HCT116 (cell line): ENCODE data around the gene BTBD3. TPM values are rescaled to one million over a fixed set of nuclear protein-coding genes. Genes with fewer than 3 reads are reported as not detected.

Experiments
- ATAC-seq: fragments of 200-7000 bp; cut with Tn5 transposase; 2 replicates; pipeline ENCODE4 v1.9.1; 2020; ENCODE audit warnings: mild to moderate bottlenecking, moderate library complexity
- BruUV-seq: library from RNA; stranded (reverse); fragments of 400-500 nt; replicated peaks from 2 replicates; lab custom pipeline; 2021; lab: Mats Ljungman, UMichigan
- CTCF ChIA-PET: fragments of 300-600 bp; sonication (Branson Sonifier 250); formaldehyde crosslinking; loops from one replicate; lab custom pipeline; 2021; ENCODE audit warnings: antibody characterized with exemption; lab: Charles Lee
- POLR2A ChIA-PET: fragments of 300-600, 350-600 bp; sonication (Branson Sonifier 250); formaldehyde crosslinking; loops from one replicate; lab custom pipeline; 2021; ENCODE audit warnings: antibody characterized with exemption; lab: Charles Lee
- RAD21 ChIA-PET, 2 experiments: fragments of 300-600 bp; sonication (Branson Sonifier 250); formaldehyde crosslinking; loops; one replicate each; lab custom pipeline; 2023; ENCODE audit warnings: low total read pairs in 2 of 2; ENCODE audit not compliant: uncharacterized antibody in 2 of 2, unreplicated experiment in 2 of 2, low non-redundant PET in 1 of 2; lab: Charles Lee
- DNase-seq: peaks from one replicate; pipeline ENCODE4 v3.0.0-alpha.2; 2010; ENCODE audit warnings: low read depth, low spot score
- H2AFZ ChIP-seq: fragments of 200-600 bp; shearing (Covaris generic), sonication (generic); 2 replicates; pipeline ENCODE4 v1.6.1; 2017; ENCODE audit warnings: low read depth, mixed run types, mixed read lengths, antibody characterized with exemption, low read length; ENCODE audit not compliant: poor library complexity, severe bottlenecking
- H3K27ac ChIP-seq: 2 replicates; pipeline ENCODE4 v1.5.1; 2012; ENCODE audit warnings: low read depth, low read length
- H3K27me3 ChIP-seq: fragments of 200-600 bp; sonication (generic); 2 replicates; pipeline ENCODE4 v1.6.1; 2016; ENCODE audit warnings: mixed run types, low read length, mixed read lengths; ENCODE audit not compliant: insufficient read depth
- H3K36me3 ChIP-seq, 2 experiments: fragments of 200-500 bp in 1 of 2; fragments of 200-600 bp in 1 of 2; sonication (Bioruptor generic) in 1 of 2; sonication (generic) in 1 of 2; 2 replicates each; pipeline versions ENCODE4 v1.5.1 to v1.6.1; 2014 to 2016; ENCODE audit warnings: low read length in 2 of 2, inconsistent platforms in 1 of 2, mixed read lengths in 1 of 2, mixed run types in 1 of 2; ENCODE audit not compliant: insufficient read depth in 2 of 2, control insufficient read depth in 1 of 2
- H3K4me1 ChIP-seq, 2 experiments: fragments of 200-600 bp in 1 of 2; sonication (generic) in 1 of 2; 2 replicates each; pipeline versions ENCODE4 v1.5.1 to v1.6.1; 2012 to 2017; ENCODE audit warnings: low read length in 2 of 2, inconsistent platforms in 1 of 2, mild to moderate bottlenecking in 1 of 2, mixed read lengths in 1 of 2, mixed run types in 1 of 2, moderate library complexity in 1 of 2; ENCODE audit not compliant: insufficient read depth in 2 of 2, control insufficient read depth in 1 of 2
- H3K4me2 ChIP-seq: fragments of 200-600 bp; sonication (generic); 2 replicates; pipeline ENCODE4 v1.6.1; 2017; ENCODE audit warnings: mixed run types, low read length, mixed read lengths
- H3K4me3 ChIP-seq, 2 experiments: fragments of 200-600 bp in 1 of 2; sonication (generic) in 1 of 2; replicated peaks in 1 of 2; 2 replicates each; pipeline ENCODE4 v1.5.1; 2011 to 2016; ENCODE audit warnings: low read length in 2 of 2, control low read depth in 1 of 2, low read depth in 1 of 2, mild to moderate bottlenecking in 1 of 2, mixed read lengths in 1 of 2, mixed run types in 1 of 2
- H3K79me2 ChIP-seq: fragments of 200-600 bp; sonication (generic); 2 replicates; pipeline ENCODE4 v1.6.1; 2017; ENCODE audit warnings: mild to moderate bottlenecking, mixed run types, low read length, moderate library complexity, mixed read lengths; ENCODE audit not compliant: insufficient read depth
- H3K9ac ChIP-seq: fragments of 200-600 bp; sonication (generic); 2 replicates; pipeline ENCODE4 v1.6.1; 2016; ENCODE audit warnings: low read length, mixed read lengths
- H3K9me2 ChIP-seq: fragments of 200-600 bp; sonication (generic), shearing (Covaris generic); 2 replicates; pipeline ENCODE4 v1.6.1; 2017; ENCODE audit warnings: mixed run types, mild to moderate bottlenecking, moderate library complexity; ENCODE audit not compliant: insufficient read depth
- H3K9me3 ChIP-seq, 2 experiments: fragments of 200-500 bp in 1 of 2; fragments of 200-600 bp in 1 of 2; sonication (Bioruptor generic) in 1 of 2; sonication (generic) in 1 of 2; 2 replicates each; pipeline ENCODE4 v1.6.1; 2014 to 2017; ENCODE audit warnings: low read length in 2 of 2, mixed read lengths in 2 of 2, inconsistent platforms in 1 of 2, low read depth in 1 of 2, mild to moderate bottlenecking in 1 of 2, mixed run types in 1 of 2, moderate library complexity in 1 of 2; ENCODE audit not compliant: control insufficient read depth in 1 of 2, insufficient read depth in 1 of 2
- H4K20me1 ChIP-seq: fragments of 200-600 bp; sonication (generic), shearing (Covaris generic); 2 replicates; pipeline ENCODE4 v1.6.1; 2017; ENCODE audit warnings: mixed run types, mild to moderate bottlenecking, moderate library complexity; ENCODE audit not compliant: insufficient read depth
- CBX3 ChIP-seq: IDR thresholded peaks from 2 replicates; pipeline ENCODE4 v1.6.1; 2012; ENCODE audit warnings: low read depth
- EGR1 ChIP-seq: IDR thresholded peaks from 2 replicates; pipeline ENCODE4 v1.6.1; 2012; ENCODE audit warnings: low read depth
- ELF1 ChIP-seq: IDR thresholded peaks from 2 replicates; pipeline ENCODE4 v1.6.1; 2012; ENCODE audit warnings: low read depth, borderline replicate concordance
- EZH2 ChIP-seq: fragments of 200-600 bp; sonication (generic); IDR thresholded peaks from 2 replicates; pipeline ENCODE4 v1.6.1; 2017; ENCODE audit warnings: antibody characterized with exemption, mixed run types
- JUND ChIP-seq: IDR thresholded peaks from 2 replicates; pipeline ENCODE4 v1.6.1; 2012
- POLR2A ChIP-seq: IDR thresholded peaks from 2 replicates; pipeline ENCODE4 v1.7.0; 2011; ENCODE audit warnings: borderline replicate concordance; ENCODE audit not compliant: insufficient read depth, insufficient read length; ENCODE audit errors: extremely low read depth
- POLR2AphosphoS5 ChIP-seq: IDR thresholded peaks from 2 replicates; pipeline ENCODE4 v1.6.1; 2011; ENCODE audit warnings: mild to moderate bottlenecking, low read depth, low read length, moderate library complexity
- SIN3A ChIP-seq: IDR thresholded peaks from 2 replicates; pipeline ENCODE4 v1.6.1; 2012; ENCODE audit warnings: low read depth
- SP1 ChIP-seq: IDR thresholded peaks from 2 replicates; pipeline ENCODE4 v1.6.1; 2012; ENCODE audit warnings: low read depth
- SRF ChIP-seq: IDR thresholded peaks from 2 replicates; pipeline ENCODE4 v1.6.1; 2012; ENCODE audit warnings: low read depth
- TCF7L2 ChIP-seq: IDR thresholded peaks from 2 replicates; pipeline ENCODE4 v1.7.0; 2011; ENCODE audit warnings: borderline replicate concordance, inconsistent platforms; ENCODE audit not compliant: insufficient read depth, insufficient read length; ENCODE audit errors: extremely low read depth
- YY1 ChIP-seq: IDR thresholded peaks from 2 replicates; pipeline ENCODE4 v1.6.1; 2011; ENCODE audit warnings: low read length, low read depth, moderate library complexity, mild to moderate bottlenecking; ENCODE audit not compliant: insufficient replicate concordance; ENCODE audit errors: extremely low read depth
- ZFX ChIP-seq: fragments of 450-650 bp; IDR thresholded peaks from 2 replicates; pipeline ENCODE4 v1.6.1; 2017
- ZNF274 ChIP-seq: fragments of 200-500 bp; sonication (Bioruptor generic); IDR thresholded peaks from 2 replicates; pipeline ENCODE4 v1.6.1; 2014; ENCODE audit warnings: mild to moderate bottlenecking, low read depth, low read length, inconsistent platforms
- intact Hi-C: fragments of 100-400 bp; cut with micrococcal nuclease; formaldehyde crosslinking; loops from 2 replicates; pipeline ENCODE4 v1.10.0; 2022
- total RNA-seq: library from RNA; stranded (reverse); gene quantifications from one replicate; pipeline ENCODE4 v1.2.1, GENCODE V29; 2021; ENCODE audit not compliant: unreplicated experiment
- TF ChIP-seq, protein P1 (sequence below): IDR thresholded peaks from 2 replicates; pipeline ENCODE4 v1.6.1; 2012; ENCODE audit warnings: low read depth
- TF ChIP-seq, protein P2 (sequence below): IDR thresholded peaks from 2 replicates; pipeline ENCODE4 v1.6.1; 2012
- TF ChIP-seq, protein P3 (sequence below): IDR thresholded peaks from 2 replicates; pipeline ENCODE4 v1.6.1; 2012

Gene BTBD3
- total RNA-seq, 1 experiment from 2014 or later, result 20.2 TPM

DNA sequence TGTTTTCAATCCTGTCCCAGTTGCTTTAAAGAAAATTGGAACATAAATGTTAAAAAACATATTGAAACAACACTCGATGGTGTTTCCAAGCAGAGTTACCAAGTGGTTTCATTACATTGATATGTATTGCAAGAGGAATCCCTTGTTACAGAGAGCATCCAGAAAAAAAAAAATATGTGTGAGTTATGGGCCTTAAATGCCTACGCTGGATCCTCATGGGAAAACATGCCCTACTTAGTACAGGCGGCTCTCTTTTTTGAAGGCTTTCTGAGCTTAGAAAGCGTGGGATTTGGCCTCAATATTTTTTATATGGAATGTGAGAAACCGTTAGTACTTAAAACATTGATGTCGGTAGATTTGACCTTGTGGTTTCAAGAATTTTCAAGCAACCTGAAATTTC is 26.1 kb downstream of the BTBD3 start:
- H3K9ac ChIP-seq, result no peak overlapping the region
- ChIA-PET CTCF (no interaction called here), RAD21 (no interaction called here), POLR2A (no interaction called here)
- no peaks in the 10 kb centered on the region for H3K27me3 ChIP-seq
- ATAC-seq, result no peak
- no peak for DNase-seq
- H3K4me2 ChIP-seq, result no peak overlapping the region
- H2AFZ ChIP-seq, result no peak overlapping the region
- no TSS peak for BruUV-seq
- H3K9me2 ChIP-seq, result no peaks in the 10 kb centered on the region
- no peaks in the 10 kb centered on the region for H4K20me1 ChIP-seq
- no peaks in the 10 kb centered on the region for H3K79me2 ChIP-seq
- no peaks in the 10 kb centered on the region for H3K9me3 ChIP-seq
- TF ChIP-seq ZFX (no peak), YY1 (no peak), POLR2AphosphoS5 (no peak), CBX3 (no peak), SRF (no peak), EGR1 (no peak), ZNF274 (no peak), JUND (no peak), ELF1 (no peak), SIN3A (no peak), SP1 (no peak), TCF7L2 (no peak), EZH2 (no peak), POLR2A (no peak)
- TF ChIP-seq, protein P1, sequence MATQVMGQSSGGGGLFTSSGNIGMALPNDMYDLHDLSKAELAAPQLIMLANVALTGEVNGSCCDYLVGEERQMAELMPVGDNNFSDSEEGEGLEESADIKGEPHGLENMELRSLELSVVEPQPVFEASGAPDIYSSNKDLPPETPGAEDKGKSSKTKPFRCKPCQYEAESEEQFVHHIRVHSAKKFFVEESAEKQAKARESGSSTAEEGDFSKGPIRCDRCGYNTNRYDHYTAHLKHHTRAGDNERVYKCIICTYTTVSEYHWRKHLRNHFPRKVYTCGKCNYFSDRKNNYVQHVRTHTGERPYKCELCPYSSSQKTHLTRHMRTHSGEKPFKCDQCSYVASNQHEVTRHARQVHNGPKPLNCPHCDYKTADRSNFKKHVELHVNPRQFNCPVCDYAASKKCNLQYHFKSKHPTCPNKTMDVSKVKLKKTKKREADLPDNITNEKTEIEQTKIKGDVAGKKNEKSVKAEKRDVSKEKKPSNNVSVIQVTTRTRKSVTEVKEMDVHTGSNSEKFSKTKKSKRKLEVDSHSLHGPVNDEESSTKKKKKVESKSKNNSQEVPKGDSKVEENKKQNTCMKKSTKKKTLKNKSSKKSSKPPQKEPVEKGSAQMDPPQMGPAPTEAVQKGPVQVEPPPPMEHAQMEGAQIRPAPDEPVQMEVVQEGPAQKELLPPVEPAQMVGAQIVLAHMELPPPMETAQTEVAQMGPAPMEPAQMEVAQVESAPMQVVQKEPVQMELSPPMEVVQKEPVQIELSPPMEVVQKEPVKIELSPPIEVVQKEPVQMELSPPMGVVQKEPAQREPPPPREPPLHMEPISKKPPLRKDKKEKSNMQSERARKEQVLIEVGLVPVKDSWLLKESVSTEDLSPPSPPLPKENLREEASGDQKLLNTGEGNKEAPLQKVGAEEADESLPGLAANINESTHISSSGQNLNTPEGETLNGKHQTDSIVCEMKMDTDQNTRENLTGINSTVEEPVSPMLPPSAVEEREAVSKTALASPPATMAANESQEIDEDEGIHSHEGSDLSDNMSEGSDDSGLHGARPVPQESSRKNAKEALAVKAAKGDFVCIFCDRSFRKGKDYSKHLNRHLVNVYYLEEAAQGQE, result no peak
- TF ChIP-seq, protein P2, sequence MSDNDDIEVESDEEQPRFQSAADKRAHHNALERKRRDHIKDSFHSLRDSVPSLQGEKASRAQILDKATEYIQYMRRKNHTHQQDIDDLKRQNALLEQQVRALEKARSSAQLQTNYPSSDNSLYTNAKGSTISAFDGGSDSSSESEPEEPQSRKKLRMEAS, result no peak
- TF ChIP-seq, protein P3, sequence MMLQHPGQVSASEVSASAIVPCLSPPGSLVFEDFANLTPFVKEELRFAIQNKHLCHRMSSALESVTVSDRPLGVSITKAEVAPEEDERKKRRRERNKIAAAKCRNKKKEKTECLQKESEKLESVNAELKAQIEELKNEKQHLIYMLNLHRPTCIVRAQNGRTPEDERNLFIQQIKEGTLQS, result no peak
- intact Hi-C loops, result no loop called here
- H3K4me3 ChIP-seq, result no peak overlapping the region
- no peaks in the 10 kb centered on the region for H3K36me3 ChIP-seq
- no peaks in the 10 kb centered on the region for H3K4me1 ChIP-seq
- H3K27ac ChIP-seq, result no peak overlapping the region
